CD8-positive, alpha-beta memory T cell (primary cell): Measurements from ENCODE around the gene SH3BP5. TPM values are rescaled to one million over a fixed set of nuclear protein-coding genes. Genes with fewer than 3 reads are reported as not detected.

Source experiments
- CTCF ChIA-PET: fragments of 350-600 bp; sonication (Branson Sonifier 250); formaldehyde crosslinking; loops from one replicate; lab custom pipeline; 2021; ENCODE audit warnings: antibody characterized with exemption; lab: Charles Lee
- POLR2A ChIA-PET: fragments of 350-600 bp; sonication (Branson Sonifier 250); formaldehyde crosslinking; loops from one replicate; lab custom pipeline; 2021; ENCODE audit warnings: antibody characterized with exemption; lab: Charles Lee
- DNase-seq, 5 donors: peaks; one replicate each; pipeline versions ENCODE4 v3.0.0 to v3.0.0-alpha.2; 2020 to 2022; ENCODE audit warnings: mixed read lengths in 1 of 5
- H3K27ac ChIP-seq: one replicate; pipeline ENCODE4 v1.7.0; 2013; ENCODE audit warnings: low read depth, mild to moderate bottlenecking, low read length, moderate library complexity
- H3K27me3 ChIP-seq: 2 replicates; pipeline ENCODE4 v1.7.0; 2013; ENCODE audit warnings: low read length, mild to moderate bottlenecking; ENCODE audit not compliant: insufficient read depth, poor library complexity, severe bottlenecking
- H3K36me3 ChIP-seq: 2 replicates; pipeline ENCODE4 v1.7.0; 2013; ENCODE audit warnings: mild to moderate bottlenecking, low read length, moderate library complexity; ENCODE audit not compliant: insufficient read depth
- H3K4me1 ChIP-seq: 2 replicates; pipeline ENCODE4 v1.7.0; 2013; ENCODE audit warnings: mild to moderate bottlenecking, low read length, moderate library complexity; ENCODE audit not compliant: insufficient read depth
- H3K4me3 ChIP-seq: 2 replicates; pipeline ENCODE4 v1.7.0; 2013; ENCODE audit warnings: mild to moderate bottlenecking, low read length
- H3K9me3 ChIP-seq: 2 replicates; pipeline ENCODE4 v1.7.0; 2013; ENCODE audit warnings: mild to moderate bottlenecking, low read length
- H3K27ac Mint-ChIP-seq, 8 donors: one replicate each; pipeline ENCODE4 v1.8.0; 2020 to 2021; ENCODE audit warnings: mixed read lengths in 8 of 8, mild to moderate bottlenecking in 6 of 8, inconsistent platforms in 3 of 8, moderate library complexity in 3 of 8
- H3K27me3 Mint-ChIP-seq, 2 donors: one replicate each; pipeline ENCODE4 v1.8.0; 2020 to 2021; ENCODE audit warnings: mixed read lengths in 2 of 2, mild to moderate bottlenecking in 1 of 2, moderate library complexity in 1 of 2
- H3K36me3 Mint-ChIP-seq, 3 donors: one replicate each; pipeline ENCODE4 v1.8.0; 2020 to 2021; ENCODE audit warnings: mixed read lengths in 3 of 3, inconsistent platforms in 1 of 3, mild to moderate bottlenecking in 1 of 3
- H3K4me1 Mint-ChIP-seq, 3 donors: one replicate each; pipeline ENCODE4 v1.8.0; 2020 to 2021; ENCODE audit warnings: mixed read lengths in 3 of 3, inconsistent platforms in 1 of 3, mild to moderate bottlenecking in 1 of 3
- H3K4me3 Mint-ChIP-seq, 7 donors: one replicate each; pipeline ENCODE4 v1.8.0; 2020 to 2021; ENCODE audit warnings: mixed read lengths in 7 of 7, mild to moderate bottlenecking in 6 of 7, moderate library complexity in 4 of 7, inconsistent platforms in 2 of 7
- H3K9me3 Mint-ChIP-seq, 5 donors: one replicate each; pipeline ENCODE4 v1.8.0; 2020 to 2022; ENCODE audit warnings: mixed read lengths in 5 of 5, mild to moderate bottlenecking in 3 of 5, moderate library complexity in 2 of 5, inconsistent platforms in 1 of 5
- polyA plus RNA-seq: library from polyadenylated mRNA; unstranded; fragments of 300-500 nt; fragmentation: Illumina TruSeq; gene quantifications from one replicate; pipeline ENCODE4 v1.2.3, GENCODE V29; 2021
- total RNA-seq, 2 experiments: library from RNA; stranded (reverse); gene quantifications; one replicate each; pipeline ENCODE4 v1.2.3, GENCODE V29; 2021

SH3BP5 gene
- total RNA-seq (10 to 100 TPM; 14.2 to 15.5 TPM), polyA plus RNA-seq (84.3 TPM)

- H3K4me3 ChIP-seq, result peak within 1 kb of the TSS; percentile 92
- H3K27me3 ChIP-seq, result no peaks in the 10 kb centered on the region
- Mint-ChIP-seq H3K4me1 (peaks cover 49 to 58% (median 55%) of the 10 kb centered on the region in 3 donors), H3K36me3 (peaks cover 1 to 31% (median 10%) of the 10 kb centered on the region in 3 donors), H3K9me3 (no peaks in the 10 kb centered on the region), H3K27me3 (no peaks in the 10 kb centered on the region), H3K4me3 (peak within 1 kb of the TSS; percentile 91 to 97 (median 95)), H3K27ac (peak within 1 kb of the TSS; percentile 70 to 95 (median 90))
- ChIA-PET POLR2A (interaction anchor here (0.5 to 1.9 kb wide), 8 partner anchors 15 to 226 kb away, joined by 3 to 7 read pairs (median 4); no protein-coding TSS in a partner anchor), CTCF (interaction anchor here (0.6 to 10.9 kb wide), 41 partner anchors 8 to 125 kb away, joined by 3 to 200 read pairs (median 6); no protein-coding TSS in a partner anchor)
- no peaks in the 10 kb centered on the region for H3K9me3 ChIP-seq
- H3K27ac ChIP-seq, result peak within 1 kb of the TSS; percentile 75
- H3K36me3 ChIP-seq, result peaks cover 4% of the 10 kb centered on the region
- H3K4me1 ChIP-seq, result peaks cover 55% of the 10 kb centered on the region
- peak; percentile 63 to 79 (median 69) for DNase-seq
Measured at GRCh38 chr3:15332405-15333098, at the start of gene SH3BP5. Gene SH3BP5, minus strand, starts transcription at chr3:15332586. Its CDS starts 178 bp downstream, at chr3:15332408.

GRCh38 chr3:15380980-15381890, 48.8 kb upstream of the SH3BP5 start:
- Histone ChIP-seq H3K4me3 (no peak overlapping the region), H3K4me1 (peaks cover 5% of the 10 kb centered on the region), H3K27me3 (no peaks in the 10 kb centered on the region), H3K36me3 (no peaks in the 10 kb centered on the region), H3K9me3 (no peaks in the 10 kb centered on the region), H3K27ac (no peak overlapping the region)
- Mint-ChIP-seq H3K36me3 (no peaks in the 10 kb centered on the region), H3K4me3 (no peak overlapping the region), H3K9me3 (peaks cover 0 to 4% (median 0%) of the 10 kb centered on the region in 5 donors), H3K27me3 (no peaks in the 10 kb centered on the region), H3K27ac (peak overlapping the region in 1 of 8 donors; percentile 46), H3K4me1 (peaks cover 7 to 14% (median 13%) of the 10 kb centered on the region in 3 donors)
- ChIA-PET CTCF (interaction anchor here (0.7 to 7.1 kb wide), 4 partner anchors 7 to 154 kb away, joined by 3 to 106 read pairs (median 3); no protein-coding TSS in a partner anchor), POLR2A (no interaction called here)
- DNase-seq, result no peak

GRCh38 chr3:15377961-15378791, 45.8 kb upstream of the SH3BP5 start:
- H3K9me3 ChIP-seq, result no peaks in the 10 kb centered on the region
- peaks cover 5% of the 10 kb centered on the region for H3K4me1 ChIP-seq
- no peaks in the 10 kb centered on the region for H3K27me3 ChIP-seq
- Mint-ChIP-seq H3K27ac (peak overlapping the region; percentile 84 to 98 (median 94)), H3K36me3 (no peaks in the 10 kb centered on the region), H3K9me3 (no peaks in the 10 kb centered on the region), H3K27me3 (no peaks in the 10 kb centered on the region), H3K4me3 (peak overlapping the region in 2 of 7 donors; percentile 30 to 40), H3K4me1 (peaks cover 7 to 9% (median 8%) of the 10 kb centered on the region in 3 donors)
- DNase-seq, result peak; percentile 89 to 98 (median 92)
- H3K27ac ChIP-seq, result peak overlapping the region; percentile 85
- no peak overlapping the region for H3K4me3 ChIP-seq
- CTCF ChIA-PET, result interaction anchor here (0.9 to 7.1 kb wide), 11 partner anchors 15 to 175 kb away, joined by 3 to 106 read pairs (median 4); partner anchors contain the start of genes CAPN7 and SH3BP5
- POLR2A ChIA-PET, result interaction anchor here (0.6 kb wide), 1 partner anchor 46 kb away, joined by 3 read pairs; the partner anchor contains the start of gene SH3BP5
- H3K36me3 ChIP-seq, result no peaks in the 10 kb centered on the region

GRCh38 chr3:15375461-15376000, 43.1 kb upstream of the SH3BP5 start:
- CTCF ChIA-PET, result interaction anchor here (1.3 to 7.1 kb wide), 2 partner anchors 45 to 107 kb away, joined by 3 to 106 read pairs; no protein-coding TSS in a partner anchor
- peaks cover 7 to 9% (median 8%) of the 10 kb centered on the region in 3 donors for H3K4me1 Mint-ChIP-seq
- H3K9me3 Mint-ChIP-seq, result no peaks in the 10 kb centered on the region
- no peaks in the 10 kb centered on the region for H3K9me3 ChIP-seq
- no peaks in the 10 kb centered on the region for H3K27me3 Mint-ChIP-seq
- H3K4me3 ChIP-seq, result no peak overlapping the region
- H3K27me3 ChIP-seq, result no peaks in the 10 kb centered on the region
- peak overlapping the region in 4 of 8 donors; percentile 33 to 52 (median 48) for H3K27ac Mint-ChIP-seq
- no peak for DNase-seq
- H3K27ac ChIP-seq, result no peak overlapping the region
- POLR2A ChIA-PET, result interaction anchor here (0.6 kb wide), 1 partner anchor 220 kb away, joined by 6 read pairs; no protein-coding TSS in a partner anchor
- H3K4me3 Mint-ChIP-seq, result no peak overlapping the region
- peaks cover 5% of the 10 kb centered on the region for H3K4me1 ChIP-seq
- no peaks in the 10 kb centered on the region for H3K36me3 ChIP-seq
- no peaks in the 10 kb centered on the region for H3K36me3 Mint-ChIP-seq

GRCh38 chr3:15372918-15373317, 40.5 kb upstream of the SH3BP5 start:
- peaks cover 5% of the 10 kb centered on the region for H3K4me1 ChIP-seq
- no peaks in the 10 kb centered on the region for H3K27me3 ChIP-seq
- ChIA-PET POLR2A (no interaction called here), CTCF (interaction anchor here (1.6 kb wide), 1 partner anchor 105 kb away, joined by 8 read pairs; no protein-coding TSS in a partner anchor)
- Mint-ChIP-seq H3K36me3 (no peaks in the 10 kb centered on the region), H3K27ac (peak overlapping the region in 1 of 8 donors; percentile 28), H3K27me3 (no peaks in the 10 kb centered on the region), H3K9me3 (no peaks in the 10 kb centered on the region), H3K4me3 (no peak overlapping the region), H3K4me1 (peaks cover 5 to 6% (median 5%) of the 10 kb centered on the region in 3 donors)
- H3K36me3 ChIP-seq, result no peaks in the 10 kb centered on the region
- no peak overlapping the region for H3K4me3 ChIP-seq
- H3K27ac ChIP-seq, result no peak overlapping the region
- no peaks in the 10 kb centered on the region for H3K9me3 ChIP-seq
- no peak for DNase-seq

GRCh38 chr3:15368561-15369135, 36.3 kb upstream of the SH3BP5 start:
- Histone ChIP-seq H3K9me3 (no peaks in the 10 kb centered on the region), H3K4me3 (no peak overlapping the region), H3K4me1 (peaks cover 10% of the 10 kb centered on the region), H3K36me3 (no peaks in the 10 kb centered on the region), H3K27ac (no peak overlapping the region), H3K27me3 (no peaks in the 10 kb centered on the region)
- ChIA-PET POLR2A (no interaction called here), CTCF (no interaction called here)
- no peak for DNase-seq
- H3K4me1 Mint-ChIP-seq, result peaks cover 9 to 14% (median 13%) of the 10 kb centered on the region in 3 donors
- H3K36me3 Mint-ChIP-seq, result no peaks in the 10 kb centered on the region
- no peaks in the 10 kb centered on the region for H3K9me3 Mint-ChIP-seq
- H3K27me3 Mint-ChIP-seq, result peaks cover 0 to 1% of the 10 kb centered on the region in 2 donors
- H3K27ac Mint-ChIP-seq, result no peak overlapping the region
- no peak overlapping the region for H3K4me3 Mint-ChIP-seq
